WERI-Rb-1 (cell line): ENCODE results near the gene MAST4.

Source experiments
- DNase-seq: peaks from one replicate; pipeline ENCODE4 v3.0.0-alpha.2; 2020
- H3K27ac ChIP-seq: fragments of 250-450 bp; sonication (Bioruptor Pico); 2 replicates; pipeline ENCODE4 v1.5.1; 2020; ENCODE audit warnings: mild to moderate bottlenecking, moderate library complexity
- H3K27me3 ChIP-seq: fragments of 250-450 bp; sonication (Bioruptor Pico); 2 replicates; pipeline ENCODE4 v1.5.1; 2021; ENCODE audit warnings: mild to moderate bottlenecking, low read depth, moderate library complexity; ENCODE audit not compliant: insufficient read depth, severe bottlenecking
- H3K36me3 ChIP-seq: fragments of 250-450 bp; sonication (Bioruptor Pico); 2 replicates; pipeline ENCODE4 v1.5.1; 2020; ENCODE audit warnings: mild to moderate bottlenecking, moderate library complexity
- H3K4me3 ChIP-seq: 2 replicates; pipeline ENCODE4 v1.5.1; 2011; ENCODE audit warnings: low read depth, mild to moderate bottlenecking, control low read depth, low read length
- H3K9me3 ChIP-seq: fragments of 250-450 bp; sonication (Bioruptor Pico); 2 replicates; pipeline ENCODE4 v1.5.1; 2021; ENCODE audit warnings: mild to moderate bottlenecking, moderate library complexity; ENCODE audit not compliant: severe bottlenecking
- CTCF ChIP-seq: IDR thresholded peaks from 2 replicates; pipeline ENCODE4 v1.5.1; 2011; ENCODE audit warnings: low read depth, mild to moderate bottlenecking, control low read depth, inconsistent platforms, low read length

The MAST4 gene

DNA sequence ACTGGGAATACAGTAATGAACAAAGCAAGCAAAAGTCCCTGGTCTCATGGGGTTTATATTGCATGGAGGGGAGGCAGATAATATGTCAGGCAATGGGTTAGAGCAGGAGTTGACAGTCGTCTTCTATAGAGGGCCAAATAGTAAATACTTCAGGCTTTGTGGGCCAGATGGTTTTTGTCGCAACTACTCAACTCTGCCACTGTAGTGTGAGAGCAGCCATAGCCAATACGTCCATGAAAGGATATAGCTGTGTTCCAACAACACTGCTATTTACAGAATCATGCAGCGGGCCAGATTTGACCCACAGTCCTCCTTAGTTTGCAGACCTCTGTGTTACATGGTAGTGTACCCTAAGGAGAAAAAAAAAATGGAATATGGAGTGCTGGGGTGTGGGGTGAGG lies 25.5 kb downstream of the MAST4 start:
- H3K9me3 ChIP-seq, result no peaks in the 10 kb centered on the region
- no peak overlapping the region for H3K4me3 ChIP-seq
- no peak for DNase-seq
- no peaks in the 10 kb centered on the region for H3K36me3 ChIP-seq
- H3K27me3 ChIP-seq, result no peaks in the 10 kb centered on the region
- no peak overlapping the region for H3K27ac ChIP-seq
- no peak for TF ChIP-seq CTCF

DNA sequence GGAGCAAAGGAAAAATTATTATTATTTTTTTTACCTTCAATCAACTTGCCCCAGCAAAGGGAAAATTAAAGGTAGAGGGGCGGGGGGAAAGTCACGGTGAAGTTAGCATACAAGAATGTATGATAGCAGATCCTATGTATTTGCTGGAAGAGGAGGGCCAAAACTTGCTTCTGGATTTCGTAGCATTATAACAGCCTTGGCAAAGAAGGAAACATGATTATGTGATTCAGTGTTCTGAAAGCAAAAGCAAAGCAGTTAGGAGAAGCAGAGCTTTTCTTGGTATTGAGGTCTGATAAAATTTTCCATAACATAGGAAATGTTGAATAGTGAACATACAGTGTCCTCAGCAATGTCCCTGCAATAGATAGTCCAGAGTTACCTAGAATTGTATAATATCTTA lies 32.4 kb downstream of the MAST4 start:
- Histone ChIP-seq H3K27ac (no peak overlapping the region), H3K9me3 (no peaks in the 10 kb centered on the region), H3K36me3 (no peaks in the 10 kb centered on the region), H3K27me3 (no peaks in the 10 kb centered on the region), H3K4me3 (no peak overlapping the region)
- TF ChIP-seq CTCF, result no peak
- DNase-seq, result no peak

DNA sequence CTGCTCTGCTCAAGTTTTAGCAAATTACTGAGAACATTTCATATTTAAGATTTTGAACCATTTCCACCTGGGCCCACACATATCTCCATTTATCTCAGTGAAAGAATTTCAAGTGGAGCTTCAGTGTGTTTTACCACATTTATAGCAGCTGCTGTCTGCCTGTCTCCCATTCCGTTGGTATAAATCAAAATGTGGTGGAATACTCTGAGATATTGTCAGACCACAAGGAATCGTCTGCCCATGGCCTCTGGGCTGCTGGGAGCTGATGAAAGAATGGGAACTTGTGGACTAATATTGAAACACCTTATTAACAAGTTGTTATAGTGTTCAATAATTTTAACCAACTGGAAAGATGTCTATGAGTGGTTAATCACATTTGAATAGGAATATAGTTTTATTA lies 33.3 kb downstream of the MAST4 start:
- Histone ChIP-seq H3K4me3 (no peak overlapping the region), H3K27ac (no peak overlapping the region), H3K36me3 (no peaks in the 10 kb centered on the region), H3K9me3 (no peaks in the 10 kb centered on the region), H3K27me3 (no peaks in the 10 kb centered on the region)
- no peak for DNase-seq
- TF ChIP-seq CTCF, result no peak

- no peaks in the 10 kb centered on the region for H3K36me3 ChIP-seq
Observed at GRCh38 chr5:66633754-66634153, 37.6 kb downstream of the MAST4 start.

GRCh38 chr5:66634601-66635000 lies 38.4 kb downstream of the MAST4 start:
- Histone ChIP-seq H3K27ac (no peak overlapping the region), H3K36me3 (no peaks in the 10 kb centered on the region), H3K4me3 (no peak overlapping the region), H3K27me3 (no peaks in the 10 kb centered on the region), H3K9me3 (no peaks in the 10 kb centered on the region)
- TF ChIP-seq CTCF, result no peak
- DNase-seq, result no peak

More at GRCh38 chr5:66633754-66634153, 37.6 kb downstream of the MAST4 start:
- DNase-seq, result no peak
- Histone ChIP-seq H3K27me3 (no peaks in the 10 kb centered on the region), H3K27ac (no peak overlapping the region), H3K9me3 (no peaks in the 10 kb centered on the region), H3K4me3 (no peak overlapping the region)
- no peak for TF ChIP-seq CTCF

- no peaks in the 10 kb centered on the region for H3K27me3 ChIP-seq
- no peak for DNase-seq
Observed at GRCh38 chr5:66637994-66638393, 41.8 kb downstream of the MAST4 start.

More at GRCh38 chr5:66637994-66638393, 41.8 kb downstream of the MAST4 start:
- no peaks in the 10 kb centered on the region for H3K9me3 ChIP-seq
- no peak overlapping the region for H3K27ac ChIP-seq
- TF ChIP-seq CTCF, result no peak
- no peak overlapping the region for H3K4me3 ChIP-seq
- H3K36me3 ChIP-seq, result no peaks in the 10 kb centered on the region
